A673 (cell line): Measurements from ENCODE around the gene LIMS2. TPM values are rescaled to one million over a fixed set of nuclear protein-coding genes. Genes with fewer than 3 reads are reported as not detected.

ENCODE experiments used
- BruUV-seq: library from RNA; stranded (reverse); fragments of 400-500 nt; replicated peaks from 2 replicates; lab custom pipeline; 2021; lab: Mats Ljungman, UMichigan
- CTCF ChIA-PET: fragments of 300-600 bp; sonication (Branson Sonifier 250); formaldehyde crosslinking; loops from one replicate; lab custom pipeline; 2022; ENCODE audit warnings: antibody characterized with exemption; lab: Charles Lee
- POLR2A ChIA-PET: fragments of 300-600 bp; sonication (Branson Sonifier 250); formaldehyde crosslinking; loops from one replicate; lab custom pipeline; 2022; ENCODE audit warnings: antibody characterized with exemption; ENCODE audit not compliant: low non-redundant PET; lab: Charles Lee
- DNase-seq: peaks from one replicate; pipeline ENCODE4 v3.0.0-alpha.2; 2015; ENCODE audit warnings: low spot score
- H3K27ac ChIP-seq: fragments of 200-600 bp; sonication (generic); 2 replicates; pipeline ENCODE4 v1.5.1; 2016; ENCODE audit warnings: mixed run types, low read depth, mild to moderate bottlenecking, mixed read lengths, antibody characterized with exemption, low read length; ENCODE audit not compliant: poor library complexity, severe bottlenecking
- H3K27me3 ChIP-seq: fragments of 200-600 bp; sonication (generic); replicated peaks from 2 replicates; pipeline ENCODE4 v1.6.1; 2017; ENCODE audit warnings: mixed run types, low read depth, mild to moderate bottlenecking, mixed read lengths, antibody characterized with exemption, low read length; ENCODE audit not compliant: insufficient read depth, poor library complexity
- H3K36me3 ChIP-seq: fragments of 200-600 bp; sonication (generic); 2 replicates; pipeline ENCODE4 v1.6.1; 2016; ENCODE audit warnings: mixed run types, mild to moderate bottlenecking, mixed read lengths, antibody characterized with exemption, low read length; ENCODE audit not compliant: insufficient read depth, poor library complexity, severe bottlenecking
- H3K4me1 ChIP-seq: fragments of 200-600 bp; sonication (generic); 2 replicates; pipeline ENCODE4 v1.6.1; 2017; ENCODE audit warnings: mixed run types, mild to moderate bottlenecking, mixed read lengths, antibody characterized with exemption, low read length; ENCODE audit not compliant: insufficient read depth, poor library complexity, severe bottlenecking
- H3K4me3 ChIP-seq: fragments of 200-600 bp; sonication (generic); 2 replicates; pipeline ENCODE4 v1.5.1; 2016; ENCODE audit warnings: low read depth, mixed run types, mild to moderate bottlenecking, mixed read lengths, low read length; ENCODE audit not compliant: poor library complexity, severe bottlenecking
- H3K9me3 ChIP-seq: fragments of 200-600 bp; sonication (generic); 2 replicates; pipeline ENCODE4 v1.6.1; 2016; ENCODE audit warnings: mixed run types, low read depth, mild to moderate bottlenecking, mixed read lengths, antibody characterized with exemption, low read length; ENCODE audit not compliant: poor library complexity, severe bottlenecking
- EZH2 ChIP-seq: fragments of 200-600 bp; sonication (generic); IDR thresholded peaks from 2 replicates; pipeline ENCODE4 v1.6.1; 2017; ENCODE audit warnings: borderline replicate concordance, low read depth, mild to moderate bottlenecking, mixed read lengths, antibody characterized with exemption, low read length; ENCODE audit not compliant: poor library complexity, severe bottlenecking
- intact Hi-C: fragments of 100-400 bp; cut with micrococcal nuclease; formaldehyde crosslinking; loops from one replicate; pipeline ENCODE4 v1.10.0; 2022; ENCODE audit not compliant: unreplicated experiment
- total RNA-seq: library from RNA; stranded (reverse); gene quantifications from 2 replicates; pipeline ENCODE4 v1.2.3, GENCODE V29; 2021
- TF ChIP-seq, protein P1 (sequence below): fragments of 300-800, 200-600 bp; sonication (generic); conservative IDR thresholded peaks from 2 replicates; pipeline ENCODE4 v1.5.1; 2017; ENCODE audit warnings: low read depth, mild to moderate bottlenecking, antibody characterized with exemption, low read length, moderate library complexity, mixed read lengths

The LIMS2 gene
- total RNA-seq, 1 experiment from 2014 or later = 1.2 TPM

GRCh38 chr2:127676906-127677305 is 1.6 kb upstream of the LIMS2 start:
- CTCF ChIA-PET = interaction anchor here (0.5 kb wide), 1 partner anchor 357 kb away, joined by 4 read pairs; no protein-coding TSS in a partner anchor
- no peaks in the 10 kb centered on the region for H3K4me1 ChIP-seq
- H3K9me3 ChIP-seq = no peaks in the 10 kb centered on the region
- no peak overlapping the region for H3K27ac ChIP-seq
- TF ChIP-seq EZH2 = no peak
- TF ChIP-seq, protein P1, sequence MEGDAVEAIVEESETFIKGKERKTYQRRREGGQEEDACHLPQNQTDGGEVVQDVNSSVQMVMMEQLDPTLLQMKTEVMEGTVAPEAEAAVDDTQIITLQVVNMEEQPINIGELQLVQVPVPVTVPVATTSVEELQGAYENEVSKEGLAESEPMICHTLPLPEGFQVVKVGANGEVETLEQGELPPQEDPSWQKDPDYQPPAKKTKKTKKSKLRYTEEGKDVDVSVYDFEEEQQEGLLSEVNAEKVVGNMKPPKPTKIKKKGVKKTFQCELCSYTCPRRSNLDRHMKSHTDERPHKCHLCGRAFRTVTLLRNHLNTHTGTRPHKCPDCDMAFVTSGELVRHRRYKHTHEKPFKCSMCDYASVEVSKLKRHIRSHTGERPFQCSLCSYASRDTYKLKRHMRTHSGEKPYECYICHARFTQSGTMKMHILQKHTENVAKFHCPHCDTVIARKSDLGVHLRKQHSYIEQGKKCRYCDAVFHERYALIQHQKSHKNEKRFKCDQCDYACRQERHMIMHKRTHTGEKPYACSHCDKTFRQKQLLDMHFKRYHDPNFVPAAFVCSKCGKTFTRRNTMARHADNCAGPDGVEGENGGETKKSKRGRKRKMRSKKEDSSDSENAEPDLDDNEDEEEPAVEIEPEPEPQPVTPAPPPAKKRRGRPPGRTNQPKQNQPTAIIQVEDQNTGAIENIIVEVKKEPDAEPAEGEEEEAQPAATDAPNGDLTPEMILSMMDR = no peak
- no peak overlapping the region for H3K4me3 ChIP-seq
- peaks cover 13% of the 10 kb centered on the region for H3K27me3 ChIP-seq
- BruUV-seq = no TSS peak
- H3K36me3 ChIP-seq = no peaks in the 10 kb centered on the region
- no peak for DNase-seq
- POLR2A ChIA-PET = no interaction called here
- intact Hi-C loops = no loop called here

GRCh38 chr2:127674241-127675209 is 805 bp downstream of the LIMS2 start:
- DNase-seq = no peak
- TF ChIP-seq, protein P1 = no peak
- no peak for TF ChIP-seq EZH2
- Histone ChIP-seq H3K9me3 (no peaks in the 10 kb centered on the region), H3K27me3 (peaks cover 13% of the 10 kb centered on the region), H3K27ac (no peak overlapping the region), H3K4me1 (no peaks in the 10 kb centered on the region), H3K36me3 (no peaks in the 10 kb centered on the region), H3K4me3 (peak overlapping the region; percentile 47)
- no TSS peak for BruUV-seq
- intact Hi-C loops = no loop called here
- ChIA-PET CTCF (no interaction called here), POLR2A (no interaction called here)

GRCh38 chr2:127673291-127674069 is 1.9 kb downstream of the LIMS2 start:
- Histone ChIP-seq H3K36me3 (no peaks in the 10 kb centered on the region), H3K27me3 (peaks cover 13% of the 10 kb centered on the region), H3K9me3 (no peaks in the 10 kb centered on the region), H3K27ac (no peak overlapping the region), H3K4me3 (no peak overlapping the region), H3K4me1 (no peaks in the 10 kb centered on the region)
- ChIA-PET POLR2A (no interaction called here), CTCF (no interaction called here)
- TF ChIP-seq EZH2 = no peak
- TF ChIP-seq, protein P1 = no peak
- no TSS peak for BruUV-seq
- no peak for DNase-seq
- intact Hi-C loops = no loop called here
